ENCODE results near the gene ZDHHC11B.
"Not testable (repeated sequence)": the region's sequence is repeated elsewhere in the genome, so short reads cannot be mapped to it uniquely, and the experiment has no call there.

Gene ZDHHC11B

DNA sequence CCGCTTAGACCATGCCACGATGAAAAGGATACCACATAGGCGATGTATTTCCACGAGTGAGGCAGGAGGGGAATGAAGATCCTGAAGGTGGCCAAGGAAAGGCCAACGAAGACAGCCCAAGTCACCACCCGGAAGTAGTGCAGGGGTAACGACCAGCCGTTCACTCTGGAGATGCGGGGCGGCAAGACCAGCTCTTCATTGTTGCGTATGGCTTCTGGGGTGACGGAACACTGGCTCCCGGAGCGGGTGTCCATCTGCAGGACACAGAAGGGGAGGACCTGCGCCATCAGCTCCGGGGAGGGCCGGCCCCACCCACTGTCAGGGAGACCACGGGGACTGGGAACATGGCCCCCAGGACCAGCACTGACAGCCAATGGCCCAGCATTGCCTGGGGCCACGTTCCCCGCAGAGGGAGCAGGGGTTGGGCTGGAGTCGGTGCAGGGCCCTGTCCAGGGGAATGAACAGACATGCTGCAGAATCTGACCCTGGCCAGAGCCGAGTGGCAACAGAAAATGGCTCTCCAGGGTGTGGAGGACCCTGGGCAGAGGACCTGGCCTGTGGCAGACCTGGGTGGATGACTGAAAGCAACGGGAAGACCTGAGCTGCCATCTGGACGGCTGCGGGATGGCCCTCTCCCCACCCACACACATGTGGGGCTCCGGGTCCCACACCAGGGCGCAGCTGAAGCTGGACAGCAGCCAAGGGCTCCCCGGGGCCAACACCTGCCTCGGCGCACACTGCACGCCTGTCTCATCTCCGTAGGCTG lies 17.7 kb downstream of the ZDHHC11B start:
- DNase-seq, result peak; percentile 2

DNA sequence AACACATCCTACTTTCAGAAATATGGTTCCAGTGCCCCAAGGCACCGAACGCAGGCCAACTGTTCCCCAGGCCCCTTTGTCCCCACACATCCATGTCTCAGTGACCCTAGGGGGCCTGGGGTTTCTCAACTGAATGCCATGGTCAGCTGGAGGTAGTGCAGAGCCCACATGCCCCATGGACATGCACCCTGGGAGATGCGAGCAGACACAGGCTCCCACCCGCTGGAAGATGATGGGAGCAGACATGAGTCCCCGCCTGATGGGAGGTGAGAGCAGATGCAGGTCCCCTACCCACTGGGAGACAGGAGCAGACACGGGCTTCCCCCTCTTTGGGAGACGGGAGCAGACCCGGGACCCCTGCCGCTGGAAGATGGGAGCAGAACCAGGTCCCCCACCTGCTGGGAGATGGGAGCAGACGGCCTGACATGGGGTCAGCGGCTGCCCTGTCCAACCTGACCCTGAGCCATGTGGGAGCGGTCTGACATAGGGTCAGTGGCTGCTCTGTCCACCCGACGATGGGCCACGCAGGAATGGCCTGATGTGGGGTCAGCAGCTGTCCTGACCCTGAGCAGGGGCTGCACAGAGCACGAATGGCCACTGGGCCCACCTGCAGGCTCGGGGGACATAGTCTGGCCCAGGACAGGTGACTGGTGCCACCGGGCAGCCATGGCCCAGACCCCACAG lies 18.4 kb downstream of the ZDHHC11B start:
- DNase-seq, result no peak

DNA sequence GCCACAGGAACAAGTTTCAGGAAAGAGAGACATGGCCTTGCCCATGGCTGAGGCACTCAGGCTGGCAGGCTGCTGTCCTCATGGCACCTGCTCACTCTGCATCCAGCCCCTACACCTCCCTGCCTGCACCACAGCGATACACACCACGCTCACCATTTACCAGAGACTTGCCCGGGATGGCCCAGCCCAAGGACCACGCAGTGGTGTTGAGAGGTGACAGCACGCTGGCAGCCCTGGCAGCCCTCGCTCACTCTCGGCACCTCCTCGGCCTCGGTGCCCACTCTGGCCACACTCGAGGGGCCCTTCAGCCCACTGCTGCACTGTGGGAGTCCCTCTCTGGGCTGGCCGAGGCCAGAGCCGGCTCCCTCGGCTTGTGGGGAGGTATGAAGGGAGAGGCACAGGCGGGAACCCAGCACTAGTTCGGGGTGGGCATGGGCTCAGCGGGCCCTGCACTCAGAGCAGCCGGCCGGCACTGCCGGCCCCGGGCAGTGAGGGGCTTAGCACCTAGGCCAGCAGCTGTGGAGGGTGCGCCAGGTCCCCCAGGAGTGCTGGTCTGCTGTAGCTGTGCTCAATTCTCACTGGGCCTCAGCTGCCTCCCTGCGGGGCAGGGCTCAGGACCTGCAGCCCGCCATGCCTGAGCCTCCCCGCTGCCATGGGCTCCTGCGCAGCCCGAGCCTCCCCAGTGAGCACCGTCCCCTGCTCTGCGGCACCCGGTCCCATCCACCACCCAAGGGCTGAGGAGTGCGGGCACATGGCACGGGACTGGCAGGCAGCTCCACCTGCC lies 20.3 kb downstream of the ZDHHC11B start:
- DNase-seq, result peak; percentile 7

DNA sequence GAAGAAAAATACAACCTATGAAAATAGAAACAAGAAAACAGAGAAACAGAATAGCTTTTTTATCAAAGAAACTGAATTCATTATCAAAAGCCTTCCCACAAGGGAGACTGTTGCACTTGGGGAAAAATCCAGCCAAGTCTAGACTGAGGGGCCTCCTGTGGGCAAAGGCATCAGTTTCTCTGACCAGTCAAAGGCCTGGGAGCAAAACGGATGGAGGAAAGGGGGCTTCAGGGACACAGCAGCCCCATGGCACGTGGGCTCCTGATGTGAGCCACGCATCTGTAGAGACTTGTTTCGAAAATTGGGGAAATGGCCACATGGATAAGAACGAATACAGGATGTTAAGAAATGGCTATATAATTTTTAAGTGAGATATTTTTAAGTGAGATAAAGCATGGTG lies 21.1 kb downstream of the ZDHHC11B start:
- DNase-seq, result peak; percentile 1

DNA sequence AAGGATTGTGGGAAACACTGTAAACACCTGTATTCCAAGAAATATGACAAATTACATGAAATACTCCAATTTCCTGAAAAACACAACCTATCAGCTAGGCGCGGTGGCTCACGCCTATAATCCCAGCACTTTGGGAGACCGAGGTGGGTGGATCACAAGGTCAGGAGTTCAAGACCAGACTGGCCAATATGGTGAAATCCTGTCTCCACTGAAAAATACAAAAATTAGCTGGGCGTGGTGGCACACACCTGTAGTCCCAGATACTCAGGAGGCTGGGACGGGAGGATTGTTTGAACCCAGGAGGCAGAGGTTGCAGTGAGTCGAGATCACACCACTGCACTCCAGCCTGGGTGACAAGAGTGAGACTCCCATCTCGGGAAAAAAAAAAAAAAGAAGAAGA lies 21.5 kb downstream of the ZDHHC11B start:
- DNase-seq, result peak; percentile 3

DNA sequence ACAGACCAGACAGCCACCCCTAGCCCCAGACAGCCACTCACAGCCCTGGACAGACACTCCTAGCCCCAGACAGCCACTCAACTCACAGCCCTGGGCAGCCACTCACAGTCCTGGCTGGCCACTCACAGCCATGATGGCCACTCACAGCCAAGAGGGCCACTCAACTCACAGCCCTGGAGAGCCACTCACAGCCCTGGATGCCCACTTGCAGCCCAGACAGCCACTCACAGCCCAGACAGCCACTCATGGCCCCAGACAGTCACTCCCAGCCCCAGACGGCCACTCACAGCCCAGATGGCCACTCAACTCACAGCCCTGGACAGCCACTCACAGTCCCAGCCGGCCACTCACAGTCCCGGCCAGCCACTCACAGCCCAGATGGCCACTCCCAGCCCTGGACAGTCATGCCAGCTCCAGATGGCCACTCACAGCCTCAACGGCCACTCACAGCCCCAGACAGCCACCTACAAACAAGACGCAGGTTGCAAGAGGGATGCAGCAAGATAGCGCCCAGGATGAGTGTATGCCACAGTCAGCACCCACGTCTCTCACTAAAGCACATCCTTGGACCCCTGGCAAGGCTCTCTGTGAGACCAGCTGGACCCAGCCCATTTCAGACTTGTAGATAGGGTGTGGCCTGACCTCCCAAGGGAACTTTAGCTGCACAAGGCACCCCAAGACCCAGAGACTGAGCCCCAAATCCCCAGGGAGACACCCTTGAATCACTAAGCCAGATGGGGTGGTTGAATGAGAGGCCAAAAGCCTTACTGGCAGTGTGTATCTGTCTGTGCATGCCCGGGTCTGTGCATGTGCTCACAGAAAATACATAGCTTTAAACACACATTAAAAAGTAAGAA lies 22.4 kb downstream of the ZDHHC11B start:
- no peak for DNase-seq

DNA sequence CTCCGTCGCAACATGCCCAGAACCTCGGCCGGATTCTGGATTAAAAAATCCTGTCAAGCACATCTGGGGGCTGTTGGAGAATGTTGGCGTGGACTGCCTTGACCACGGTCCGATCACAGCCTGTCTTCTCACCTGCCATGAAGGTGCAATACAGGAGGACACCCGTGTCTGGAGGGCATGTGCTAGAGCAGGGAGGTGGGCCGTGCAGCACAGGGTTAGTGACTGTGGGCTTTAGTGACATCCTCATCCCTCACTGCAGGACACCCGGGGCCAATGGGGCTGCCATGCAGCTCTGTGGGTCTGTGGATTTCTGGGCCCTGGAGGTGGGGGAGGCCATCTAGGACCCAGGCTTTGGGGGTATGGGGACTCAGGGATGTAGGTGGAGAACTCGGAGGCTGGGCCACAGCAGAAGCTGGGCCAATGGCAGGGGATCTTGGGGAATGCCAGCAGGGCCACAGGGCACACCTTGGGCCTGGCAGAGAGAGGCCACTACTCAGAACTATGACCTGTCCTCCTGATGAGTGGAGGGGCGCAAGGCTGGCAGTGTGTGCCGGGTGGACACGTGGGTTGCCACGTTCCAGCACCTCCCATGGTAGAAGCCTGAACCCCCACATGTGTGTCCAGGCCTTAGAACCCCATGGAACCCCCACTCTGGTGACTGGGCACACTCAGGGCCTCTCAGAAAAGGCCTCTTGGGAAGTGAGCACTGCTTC lies 23.3 kb downstream of the ZDHHC11B start:
- no peak for DNase-seq

DNA sequence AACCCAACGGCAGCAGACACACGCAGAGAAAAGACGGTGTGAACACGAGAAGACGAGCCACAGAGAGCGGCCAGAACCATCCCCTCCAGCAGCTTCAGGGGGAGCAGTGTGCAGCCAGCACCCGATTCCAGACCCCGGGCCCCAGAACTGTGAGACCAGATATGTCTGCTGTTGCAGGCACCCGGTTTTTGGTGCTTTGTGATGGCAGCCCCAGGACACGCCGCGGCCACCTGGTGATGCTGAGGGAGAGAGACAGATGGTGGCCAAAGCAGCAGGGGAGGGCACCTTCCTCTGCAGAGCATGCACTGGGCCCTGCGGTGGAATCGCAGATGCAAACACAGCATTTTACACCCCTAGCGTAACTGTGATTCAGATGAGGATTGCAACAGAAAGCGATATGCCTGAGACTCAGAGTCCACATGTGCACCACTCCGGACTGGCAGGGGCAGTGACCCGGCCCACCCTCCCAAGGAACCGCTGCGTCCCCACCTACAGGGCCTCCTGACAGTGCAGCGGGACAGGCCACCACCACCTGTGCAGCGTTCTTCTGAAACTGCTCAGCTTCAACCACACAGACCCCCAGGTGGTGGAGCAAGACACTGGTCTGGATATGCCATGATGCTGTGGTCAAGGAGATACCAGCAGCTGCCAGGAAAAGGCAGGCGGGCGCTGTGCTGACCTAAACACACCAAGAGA lies 24.0 kb downstream of the ZDHHC11B start:
- DNase-seq, result no peak

DNA sequence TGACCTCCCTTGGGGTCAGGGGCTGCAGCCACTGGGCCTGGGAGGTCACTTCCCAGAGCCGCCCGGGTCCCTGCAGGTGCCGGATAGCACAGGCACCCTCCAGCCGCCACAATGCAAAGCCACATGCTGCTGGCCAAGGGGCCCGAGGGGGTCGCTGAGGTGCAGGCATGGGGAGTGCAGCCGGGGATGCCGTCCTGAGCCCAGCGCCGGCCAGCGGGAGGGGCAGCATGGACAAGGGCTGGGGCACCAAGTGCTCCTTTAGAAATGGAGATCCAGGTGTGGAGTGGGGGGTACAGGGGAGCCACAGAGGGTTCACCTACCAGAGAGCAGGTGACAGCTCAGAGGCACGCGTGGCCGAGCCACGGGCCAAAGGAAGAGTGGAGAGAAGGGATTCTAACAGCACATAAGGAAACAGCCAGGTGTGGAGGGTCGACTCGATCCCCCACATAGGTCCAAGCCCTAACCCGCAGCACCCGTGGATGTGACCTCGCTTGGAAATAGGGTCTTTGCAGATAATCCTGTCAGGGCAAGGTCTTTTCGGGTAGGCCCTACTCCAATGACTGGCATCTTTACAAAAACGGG lies 24.7 kb downstream of the ZDHHC11B start:
- DNase-seq, result no peak

DNA sequence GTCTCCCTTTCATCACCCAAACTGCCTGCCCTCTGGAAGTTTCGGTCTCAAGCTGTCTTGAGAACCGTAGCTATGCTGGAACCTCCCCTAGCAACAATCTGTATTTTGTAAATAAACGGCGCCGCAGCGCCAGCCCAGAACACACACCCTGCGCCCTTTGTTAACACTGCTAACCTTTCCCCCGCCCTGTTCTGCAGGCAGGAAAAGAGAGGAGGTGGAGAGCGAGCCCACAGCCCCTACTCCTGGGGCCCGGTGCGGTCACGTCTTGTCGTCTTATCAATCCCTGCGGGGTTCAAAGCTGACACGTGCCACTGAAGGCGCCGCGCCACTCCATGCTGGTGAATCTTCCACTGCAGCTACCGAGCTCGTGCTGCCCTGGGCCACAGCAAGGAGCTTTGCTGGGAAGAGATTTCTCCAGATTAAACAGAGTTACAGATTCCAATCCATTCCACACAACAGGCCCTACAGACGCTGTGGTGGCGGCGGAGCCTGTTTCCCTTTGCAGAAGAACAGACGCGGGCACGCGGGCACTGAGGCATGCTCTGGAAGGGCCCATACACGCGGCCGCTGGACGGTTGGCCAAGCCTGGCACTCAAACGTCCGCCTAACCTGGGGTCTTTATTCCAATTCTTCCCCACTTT lies 25.3 kb downstream of the ZDHHC11B start:
- peak; percentile 83 for DNase-seq

DNA sequence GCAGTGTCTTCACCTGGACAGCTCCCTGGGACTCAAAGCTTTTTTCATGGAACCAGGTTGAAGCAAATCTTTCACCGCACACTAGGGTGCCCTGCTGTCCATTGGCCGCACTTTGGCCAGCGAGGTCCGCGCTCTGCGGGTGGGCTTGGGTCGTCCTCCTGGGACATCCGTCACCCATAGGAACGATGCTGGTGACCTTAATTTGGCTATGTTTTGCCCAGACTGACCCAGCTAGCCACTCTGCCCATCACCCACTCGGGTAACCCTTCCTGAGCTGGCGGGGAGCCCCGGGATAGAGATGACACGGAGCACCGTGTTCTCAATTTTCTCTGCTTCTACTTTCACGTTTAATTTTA lies 25.9 kb downstream of the ZDHHC11B start:
- DNase-seq, result no peak

DNA sequence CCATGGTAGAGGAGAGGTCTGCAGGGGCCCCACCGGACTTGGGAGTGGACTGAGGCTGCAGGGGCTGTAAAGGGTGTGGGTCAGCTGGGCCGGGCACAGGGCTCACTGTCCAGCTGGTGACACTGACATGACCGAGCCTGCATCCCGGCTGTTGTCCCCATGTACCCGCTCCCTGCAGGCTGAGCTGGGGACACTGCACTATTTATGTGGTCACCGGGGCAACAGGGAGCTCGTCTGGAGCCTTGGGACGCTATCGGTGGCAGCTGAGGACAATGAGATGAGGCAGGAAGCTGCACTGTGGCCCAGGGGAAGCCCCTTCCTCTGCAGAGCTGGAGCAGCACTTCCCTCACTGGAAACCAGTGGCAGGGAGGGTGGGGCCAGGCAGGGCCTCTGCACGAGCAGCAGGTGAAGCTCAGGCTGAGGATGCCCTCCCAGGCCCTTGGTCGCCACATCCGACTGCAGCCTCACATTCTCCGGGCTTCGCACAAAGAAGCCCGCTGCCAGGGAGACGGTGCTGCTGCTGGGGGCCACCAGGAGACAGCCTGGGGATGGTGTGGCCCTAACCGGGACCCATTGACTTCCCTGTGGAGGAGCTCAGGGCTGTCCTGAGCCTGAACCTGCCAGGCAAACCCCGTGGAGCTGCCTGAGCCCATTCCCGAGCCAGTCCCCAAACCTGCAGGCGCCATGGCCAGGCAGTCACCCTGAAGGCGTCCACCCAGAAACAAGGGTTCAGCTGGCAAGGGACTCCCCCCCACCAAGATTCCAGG lies 26.4 kb downstream of the ZDHHC11B start:
- DNase-seq, result peak; percentile 45

DNA sequence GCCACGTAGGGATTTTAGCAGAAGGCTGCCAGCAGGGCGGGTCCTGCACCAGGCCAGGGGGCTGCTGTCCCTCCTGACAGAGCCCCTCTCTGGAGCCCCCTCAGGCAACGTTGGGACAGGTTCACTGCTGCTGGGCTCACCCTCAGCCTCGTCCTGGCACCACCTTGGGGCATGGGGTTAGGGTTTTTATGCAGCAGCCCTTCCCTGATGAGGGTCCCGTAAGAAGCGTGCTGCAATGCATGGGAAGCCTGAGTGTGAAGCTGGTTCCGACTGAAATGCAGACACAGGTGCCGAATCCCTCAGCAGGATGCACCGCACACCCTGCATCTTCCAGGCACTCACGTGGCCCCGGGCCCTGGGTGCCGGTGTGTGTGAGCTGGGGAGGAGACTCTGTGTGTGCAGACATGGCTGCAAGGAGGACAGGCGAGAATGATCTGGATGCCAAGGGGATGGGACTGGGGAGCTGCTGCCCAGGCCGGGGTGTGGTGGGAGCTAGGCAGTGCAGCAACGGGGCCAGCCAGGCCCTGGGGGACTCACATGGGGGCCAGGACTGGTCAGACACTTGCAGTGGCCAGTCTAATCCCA lies 27.1 kb downstream of the ZDHHC11B start:
- no peak for DNase-seq

DNA sequence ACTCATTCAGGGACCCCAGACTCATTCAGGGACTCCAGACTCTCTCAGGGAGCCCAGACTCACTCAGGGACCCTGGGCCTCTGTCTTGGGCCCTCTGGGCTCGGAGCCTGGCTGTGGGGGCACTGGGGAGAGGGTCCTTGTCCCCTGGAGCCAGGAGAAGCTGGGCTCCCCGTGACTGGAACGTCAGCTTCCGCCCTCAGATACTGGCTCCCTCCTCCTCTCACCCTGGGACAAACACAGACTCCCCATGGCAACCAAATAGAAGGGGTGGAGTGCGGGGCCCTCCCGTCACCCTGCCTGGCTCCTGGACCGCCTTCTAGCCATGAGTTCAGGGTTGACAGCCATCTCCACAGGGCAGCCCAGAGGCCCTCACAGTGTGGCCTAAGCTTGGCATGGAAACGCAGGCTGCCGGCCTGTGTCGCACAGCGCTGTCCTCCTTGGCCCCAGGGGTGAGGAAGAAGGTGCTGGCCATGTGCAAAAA lies 27.6 kb downstream of the ZDHHC11B start:
- no peak for DNase-seq

DNA sequence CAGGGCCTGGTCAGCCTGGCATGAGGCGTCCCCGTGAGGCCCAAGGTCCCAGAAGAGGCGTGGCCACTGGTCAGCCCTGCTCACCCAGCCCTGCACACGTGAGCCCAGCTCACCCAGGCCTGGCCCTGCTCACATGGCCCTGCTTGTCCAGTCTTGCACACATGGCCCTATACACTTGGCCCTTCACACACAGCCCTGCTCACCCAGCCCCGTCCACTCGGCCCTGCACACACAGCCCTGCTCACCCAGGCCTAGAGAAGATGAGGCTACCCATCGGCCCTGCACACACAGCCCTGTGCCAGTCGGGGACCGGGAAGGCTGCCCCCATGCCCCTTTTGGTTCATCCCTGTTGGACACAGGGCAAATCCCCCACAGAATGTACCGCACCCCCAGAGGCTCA lies 28.4 kb downstream of the ZDHHC11B start:
- no peak for DNase-seq

DNA sequence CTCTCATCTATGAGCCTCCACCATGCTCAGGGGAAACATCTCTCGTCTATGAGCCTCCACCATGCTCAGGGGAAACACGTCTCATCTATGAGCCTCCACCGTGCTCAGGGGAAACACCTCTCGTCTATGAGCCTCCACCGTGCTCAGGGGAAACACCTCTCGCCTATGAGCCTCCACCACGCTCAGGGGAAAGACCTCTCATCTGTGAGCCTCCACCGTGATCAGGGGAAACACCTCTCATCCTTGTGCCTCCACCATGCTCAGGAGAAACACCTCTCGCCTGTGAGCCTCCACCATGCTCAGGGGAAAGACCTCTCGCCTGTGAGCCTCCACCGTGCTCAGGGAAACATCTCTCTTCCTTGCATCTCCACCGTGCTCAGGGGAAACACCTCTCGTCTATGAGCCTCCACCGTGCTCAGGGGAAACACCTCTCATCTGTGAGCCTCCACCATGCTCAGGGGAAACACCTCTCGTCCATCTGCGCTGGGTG lies 30.3 kb downstream of the ZDHHC11B start:
- DNase-seq, result not testable (repeated sequence)

DNA sequence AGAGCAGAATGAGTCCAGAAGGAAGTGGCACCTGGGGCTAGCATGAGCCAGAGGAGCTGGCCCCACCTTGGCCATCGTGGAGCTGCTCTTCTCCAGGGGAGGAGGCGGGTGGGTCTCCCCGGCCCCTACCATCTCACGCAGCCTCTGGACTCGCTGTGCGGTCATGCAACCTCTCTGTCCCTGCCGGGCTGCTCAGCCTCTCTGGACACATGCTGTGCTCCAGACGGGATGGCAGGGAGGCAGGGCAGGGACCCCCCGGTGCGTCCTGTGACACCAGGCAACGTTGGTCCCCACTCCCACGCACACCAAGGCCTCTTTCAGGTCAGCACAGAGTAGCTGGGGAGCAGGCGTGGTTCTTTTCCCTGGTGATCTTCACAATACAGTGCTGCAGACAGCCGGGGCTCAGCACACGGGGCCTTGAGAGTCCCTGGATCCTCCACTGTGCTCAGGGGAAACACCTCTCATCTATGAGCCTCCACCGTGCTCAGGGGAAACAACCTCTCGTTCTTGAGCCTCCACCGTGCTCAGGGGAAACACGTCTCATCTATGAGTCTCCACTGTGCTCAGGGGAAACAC lies 30.9 kb downstream of the ZDHHC11B start:
- not testable (repeated sequence) for DNase-seq

DNA sequence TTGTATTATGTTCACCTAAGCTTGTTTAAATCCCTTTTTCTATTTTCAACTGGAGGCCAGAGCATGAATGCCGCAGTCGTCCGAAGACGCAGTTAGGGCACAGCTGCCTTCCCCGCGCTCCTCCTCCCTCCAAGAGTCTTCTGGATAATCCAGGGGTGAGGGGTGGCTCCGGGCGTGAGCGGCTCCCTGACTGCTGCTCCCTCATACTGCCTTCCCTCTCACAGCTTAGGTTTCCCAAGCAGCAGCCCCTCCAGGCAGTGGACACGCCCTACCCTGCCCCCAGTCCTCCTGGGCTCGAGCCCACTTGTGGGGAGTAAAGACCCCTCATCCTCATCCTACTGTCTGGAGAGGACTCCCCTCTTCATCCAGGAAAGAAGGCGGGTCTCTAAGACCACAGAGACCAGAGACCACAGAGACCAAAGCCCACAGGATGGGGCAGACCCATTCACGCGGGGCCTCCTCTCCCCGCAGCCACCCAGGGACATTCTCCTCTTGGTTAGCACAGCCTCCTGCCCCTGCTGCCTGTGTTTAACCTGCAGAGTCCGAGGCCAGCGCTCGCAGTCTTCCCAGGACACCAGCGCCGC lies 31.9 kb downstream of the ZDHHC11B start:
- DNase-seq, result not testable (repeated sequence)

Data from activated naive CD4-positive, alpha-beta T cell treated with Interleukin-2 at 50 U/mL for 16 hours (primary cell).